KBM-7 (cell line): ENCODE data around the gene HHATL.
A peak's percentile ranks its signal among the peaks of the same experiment; 100 is the strongest.

Experiments
- DNase-seq: peaks from one replicate; pipeline ENCODE4 v3.0.0-alpha.2; 2015
- in situ Hi-C: fragments of 300-500 bp; cut with MboI; formaldehyde crosslinking; loops from 2 replicates; pipeline ENCODE4 v1.14.3; 2020; ENCODE audit warnings: low sequenced_read_pairs, low pct_unique_long_range_greater_than_20kb, mixed read lengths

The HHATL gene

DNA sequence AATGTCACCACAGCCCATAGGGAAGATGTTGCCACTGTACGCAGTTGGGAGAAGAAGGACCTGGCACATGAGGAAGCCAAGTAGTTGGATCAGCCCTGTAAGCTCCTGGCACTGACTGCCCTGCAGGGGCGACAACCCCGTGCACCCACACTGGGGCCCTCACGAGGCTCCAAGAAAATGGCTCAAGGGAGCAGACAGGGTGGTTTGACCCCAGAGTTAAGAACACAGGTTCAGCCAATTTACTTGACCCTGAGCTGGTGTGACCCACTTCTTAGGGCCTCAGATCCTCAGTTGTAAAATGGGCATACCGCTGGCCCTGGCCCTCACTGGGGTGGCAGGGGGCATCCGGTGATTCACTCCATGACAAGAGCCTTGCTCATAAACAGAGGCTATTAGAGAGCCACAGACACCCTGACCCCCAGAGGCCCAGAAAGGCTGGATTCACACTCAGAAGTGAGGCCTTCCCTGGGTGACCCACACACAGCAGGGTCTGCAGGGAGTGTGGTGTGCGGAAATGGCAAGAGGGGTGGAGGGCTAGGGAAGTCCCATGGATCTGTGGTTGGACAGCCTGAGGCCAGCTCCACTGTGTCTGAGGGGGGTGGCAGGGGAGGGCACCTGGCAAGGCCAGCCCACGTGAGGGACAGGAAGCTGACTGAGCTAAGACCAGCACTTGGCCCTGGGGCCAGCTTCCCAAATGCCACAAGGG, 1.7 kb upstream of the HHATL start:
- in situ Hi-C loops = no loop called here
- DNase-seq = no peak

GRCh38 chr3:42703695-42704025, 1.1 kb upstream of the HHATL start:
- in situ Hi-C loops = no loop called here

DNA sequence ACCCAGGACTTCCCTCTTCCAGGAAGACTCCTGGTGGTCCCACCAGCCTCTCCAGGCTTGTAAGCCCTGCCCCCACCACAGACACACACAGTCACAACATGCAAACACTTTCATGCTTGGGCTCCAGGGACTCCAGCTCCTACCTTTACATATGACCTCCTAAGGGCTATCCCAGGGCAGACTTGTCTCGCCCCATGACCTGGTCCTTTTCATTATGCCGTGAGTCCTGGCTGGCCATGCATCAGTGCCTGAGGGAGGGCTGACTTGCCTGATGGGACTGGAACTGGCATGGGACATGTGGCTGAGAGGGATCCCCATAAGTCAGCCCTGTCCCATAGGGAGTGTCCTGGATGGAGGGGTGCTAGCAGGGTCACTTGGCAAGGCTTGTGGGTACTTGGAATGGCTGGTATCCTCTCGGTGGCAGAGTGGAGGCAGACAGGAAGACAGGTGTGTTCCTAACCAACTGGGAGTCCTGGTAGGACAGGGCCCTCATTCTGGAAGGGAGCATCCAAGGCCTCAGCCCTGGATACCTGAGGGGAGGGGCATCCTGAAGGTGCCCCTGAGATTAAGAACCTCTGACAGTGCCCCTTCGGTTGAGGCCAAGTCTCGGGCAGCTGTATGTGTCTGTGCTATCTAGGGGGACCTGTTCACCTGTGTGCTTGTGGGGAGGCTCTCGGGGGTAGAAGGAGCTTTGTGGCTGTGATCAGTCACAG, 540 bp upstream of the HHATL start:
- DNase-seq = no peak
- in situ Hi-C loops = no loop called here

More at GRCh38 chr3:42703695-42704025, 1.1 kb upstream of the HHATL start:
- DNase-seq = no peak

- DNase-seq = peak; percentile 61
- in situ Hi-C loops = no loop called here
Observed at GRCh38 chr3:42701371-42702065, 1.1 kb downstream of the HHATL start.

DNA sequence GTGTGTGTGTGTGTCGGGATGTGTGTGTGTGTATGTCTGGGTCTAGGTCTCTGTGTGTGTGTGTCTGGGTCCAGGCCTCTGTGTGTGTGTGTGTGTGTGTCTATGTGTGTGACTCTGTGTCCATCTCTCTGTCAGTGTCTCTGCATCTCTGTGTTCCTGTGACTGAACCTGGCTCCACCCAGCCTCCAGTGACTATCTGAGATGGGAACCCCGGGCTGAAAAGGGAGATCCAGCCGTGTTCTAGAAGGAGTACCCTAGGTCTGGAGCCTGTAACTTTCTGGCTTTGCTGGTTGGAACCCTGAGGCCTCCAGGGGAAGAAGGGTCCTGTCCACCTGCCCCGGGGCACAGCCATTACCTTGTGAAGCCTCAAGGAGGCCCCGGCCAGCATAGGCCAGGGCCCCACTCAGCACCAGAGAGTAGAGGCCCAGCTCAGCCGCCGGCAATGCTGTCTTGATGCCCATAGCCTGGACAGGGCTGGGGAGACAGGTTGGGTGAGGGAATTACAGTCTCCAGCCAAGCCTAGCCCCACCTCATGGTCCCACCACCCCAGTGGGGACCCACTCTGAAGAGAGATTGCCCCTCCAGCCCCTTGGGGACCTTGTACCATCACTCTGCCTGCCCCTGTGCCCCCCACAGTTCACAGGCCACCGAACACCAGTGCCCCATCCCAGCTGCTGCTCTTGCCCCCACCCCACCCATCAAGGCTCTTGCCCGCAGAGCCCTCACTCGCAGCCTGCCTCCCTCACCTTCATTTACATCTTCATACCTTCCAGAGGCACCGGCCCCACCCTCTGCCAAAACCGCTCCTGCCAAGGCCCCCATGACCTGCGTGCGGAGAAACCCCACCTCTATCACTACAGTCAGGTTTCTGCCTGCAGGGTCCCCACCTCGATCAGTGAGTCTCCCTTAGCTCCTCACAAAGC, 2.0 kb downstream of the HHATL start:
- no peak for DNase-seq
- in situ Hi-C loops = no loop called here

DNA sequence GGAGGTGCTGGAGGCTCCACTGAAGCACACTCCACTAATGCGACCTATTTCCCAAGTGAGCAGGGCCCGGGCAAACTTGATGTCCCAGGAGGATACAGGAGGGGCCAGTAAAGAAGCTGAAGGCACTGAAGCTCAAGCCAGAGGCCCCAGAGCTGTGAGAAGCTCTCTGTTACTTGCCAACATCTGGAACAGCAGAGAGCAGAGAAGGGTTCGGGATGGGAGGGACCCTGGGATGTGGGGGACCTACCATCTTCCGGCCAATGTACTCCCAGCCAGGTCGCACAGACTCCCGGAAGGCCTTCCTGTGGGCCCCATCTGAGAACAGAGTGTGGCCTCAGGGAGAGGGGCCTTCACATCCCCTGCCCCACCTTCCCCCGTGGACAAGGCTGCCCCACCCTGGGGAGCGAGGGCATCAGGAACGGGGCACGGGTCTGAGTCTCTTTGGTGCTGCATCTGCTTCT, 3.1 kb downstream of the HHATL start:
- in situ Hi-C loops = no loop called here
- no peak for DNase-seq

DNA sequence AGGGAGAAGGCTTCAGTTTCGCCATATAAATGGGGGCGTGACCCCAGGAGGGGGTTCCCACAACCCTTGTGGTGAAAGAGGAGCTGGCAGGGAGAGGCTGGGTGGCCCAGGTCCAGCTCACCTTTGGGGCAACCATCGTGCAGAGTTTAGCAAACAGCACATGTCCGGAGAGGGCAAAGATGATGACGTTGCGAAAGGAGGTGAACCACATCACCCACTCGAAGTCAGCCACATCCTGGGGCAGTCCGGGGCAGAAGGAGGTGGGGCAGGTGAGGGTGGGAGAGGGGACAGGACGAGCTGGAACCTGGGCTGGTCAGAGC, 3.7 kb downstream of the HHATL start:
- in situ Hi-C loops = no loop called here
- DNase-seq = no peak

GRCh38 chr3:42698216-42698910, 4.2 kb downstream of the HHATL start:
- in situ Hi-C loops = no loop called here
- no peak for DNase-seq

GRCh38 chr3:42697289-42698051, 5.1 kb downstream of the HHATL start:
- no peak for DNase-seq
- in situ Hi-C loops = no loop called here

GRCh38 chr3:42696356-42697288, 6.0 kb downstream of the HHATL start:
- in situ Hi-C loops = no loop called here
- DNase-seq = no peak

- in situ Hi-C loops = no loop called here
Observed at GRCh38 chr3:42694366-42694765, 8.2 kb downstream of the HHATL start.

GRCh38 chr3:42693530-42693930, 9.1 kb downstream of the HHATL start:
- in situ Hi-C loops = no loop called here
- no peak for DNase-seq

More at GRCh38 chr3:42694366-42694765, 8.2 kb downstream of the HHATL start:
- no peak for DNase-seq

DNA sequence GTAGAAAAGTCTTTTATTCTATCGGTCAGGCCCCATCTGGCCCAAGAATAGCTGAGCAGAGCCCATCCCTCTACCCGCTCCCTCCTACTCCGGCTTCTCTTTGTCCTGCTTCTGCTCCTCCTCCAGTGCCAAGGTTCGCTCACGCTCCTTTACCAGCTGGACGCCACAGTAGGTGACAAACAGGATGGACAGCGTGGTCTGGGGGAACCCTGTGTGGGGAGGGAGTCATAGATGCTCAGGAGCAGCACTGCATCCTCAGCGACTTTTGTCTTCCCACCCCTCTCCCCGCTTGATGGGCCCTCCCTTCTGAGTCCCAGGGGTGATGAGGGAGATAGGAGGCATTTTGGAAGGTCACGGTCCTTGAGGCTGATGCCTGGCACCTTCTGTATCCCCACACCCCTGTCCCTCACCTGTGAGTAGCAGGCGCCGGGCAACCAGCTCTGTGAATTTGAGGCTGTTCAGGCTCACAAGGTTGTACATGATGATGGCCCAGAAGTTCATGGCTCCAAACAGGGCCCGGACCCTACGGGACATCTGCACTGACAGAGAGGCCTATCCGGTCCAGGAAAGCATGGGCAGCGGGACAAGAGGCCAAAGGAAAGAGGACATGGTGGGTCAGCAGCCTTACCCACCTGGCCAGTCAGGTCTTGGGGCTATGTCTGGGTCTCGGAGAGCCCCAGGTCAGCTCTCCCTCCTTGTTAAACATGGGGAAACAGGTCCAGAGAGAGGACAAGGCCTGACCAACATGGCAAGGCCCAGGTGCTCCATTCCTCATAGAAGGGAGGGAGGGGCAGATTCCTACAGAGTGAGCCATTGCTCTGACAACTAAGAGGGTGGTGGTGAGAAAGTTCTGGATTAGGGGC, 9.7 kb downstream of the HHATL start:
- in situ Hi-C loops = no loop called here
- DNase-seq = no peak

- in situ Hi-C loops = no loop called here
- DNase-seq = no peak
Observed at GRCh38 chr3:42691816-42692666, 10.6 kb downstream of the HHATL start.
